Upper lobe of left lung (tissue), 4 donors: ENCODE data around the gene EPGN.

Experiments
- CTCF ChIP-seq, 6 experiments: fragments of 450-650 bp in 4 of 6; fragments of 200-600 bp in 2 of 6; sonication (generic) in 2 of 6; IDR thresholded peaks; one replicate each; pipeline ENCODE4 v1.5.1; 2016 to 2019; ENCODE audit warnings: antibody characterized with exemption in 6 of 6
- EP300 ChIP-seq, 4 donors: sonication (generic); formaldehyde crosslinking; IDR thresholded peaks; one replicate each; pipeline ENCODE4 v1.5.1; 2017; ENCODE audit warnings: antibody characterized with exemption in 4 of 4, control low read depth in 2 of 4
- POLR2A ChIP-seq, 4 donors: fragments of 450-650 bp; IDR thresholded peaks; one replicate each; pipeline ENCODE4 v1.5.1; 2016 to 2017; ENCODE audit warnings: antibody characterized with exemption in 4 of 4, mild to moderate bottlenecking in 2 of 4

- TF ChIP-seq CTCF (IDR thresholded peaks at IDR 0.05), result no peak
- no peak for TF ChIP-seq EP300 (IDR thresholded peaks at IDR 0.05)
- no peak for TF ChIP-seq POLR2A (IDR thresholded peaks at IDR 0.05)
Observed at GRCh38 chr4:74362347-74362746, 54.1 kb downstream of the EPGN start.
